Suprapubic skin (tissue), 3 donors: ENCODE measurements around the gene UNC5CL.

Experiments used
- EP300 ChIP-seq: sonication (generic); formaldehyde crosslinking; IDR thresholded peaks from one replicate; pipeline ENCODE4 v1.6.1; 2017; ENCODE audit warnings: antibody characterized with exemption
- POLR2A ChIP-seq, 2 donors: fragments of 450-650 bp; IDR thresholded peaks; one replicate each; pipeline ENCODE4 v1.6.1; 2017; ENCODE audit warnings: antibody characterized with exemption in 2 of 2, mild to moderate bottlenecking in 2 of 2, moderate library complexity in 2 of 2
- TF ChIP-seq, protein P1 (sequence below), 2 donors: fragments of 200-600 bp in 1 of 2; fragments of 450-650 bp in 1 of 2; sonication (generic) in 1 of 2; IDR thresholded peaks; one replicate each; pipeline ENCODE4 v1.5.1; 2016 to 2019; ENCODE audit warnings: antibody characterized with exemption in 2 of 2, mild to moderate bottlenecking in 1 of 2, moderate library complexity in 1 of 2

DNA sequence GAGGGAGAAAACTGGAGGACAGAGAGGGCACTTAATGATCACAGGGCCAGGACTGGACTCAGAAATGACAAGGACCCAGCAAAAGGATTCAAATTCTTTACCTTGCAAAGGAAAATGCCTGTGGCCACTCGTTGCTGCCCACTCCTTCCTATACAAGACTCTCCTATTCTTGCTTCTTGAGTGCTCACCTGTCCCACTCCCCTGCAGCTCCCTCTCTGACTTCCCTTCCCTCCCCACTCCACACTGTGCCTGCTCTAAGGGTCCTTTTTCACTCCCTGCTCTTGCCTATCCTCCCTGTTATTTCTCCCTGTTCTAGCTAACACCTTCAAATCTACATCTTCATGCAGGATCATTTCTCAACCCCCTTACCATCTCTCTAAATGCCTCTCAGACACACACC is 56.1 kb downstream of the UNC5CL start:
- TF ChIP-seq POLR2A (IDR thresholded peaks at IDR 0.05) = no peak
- TF ChIP-seq, protein P1, sequence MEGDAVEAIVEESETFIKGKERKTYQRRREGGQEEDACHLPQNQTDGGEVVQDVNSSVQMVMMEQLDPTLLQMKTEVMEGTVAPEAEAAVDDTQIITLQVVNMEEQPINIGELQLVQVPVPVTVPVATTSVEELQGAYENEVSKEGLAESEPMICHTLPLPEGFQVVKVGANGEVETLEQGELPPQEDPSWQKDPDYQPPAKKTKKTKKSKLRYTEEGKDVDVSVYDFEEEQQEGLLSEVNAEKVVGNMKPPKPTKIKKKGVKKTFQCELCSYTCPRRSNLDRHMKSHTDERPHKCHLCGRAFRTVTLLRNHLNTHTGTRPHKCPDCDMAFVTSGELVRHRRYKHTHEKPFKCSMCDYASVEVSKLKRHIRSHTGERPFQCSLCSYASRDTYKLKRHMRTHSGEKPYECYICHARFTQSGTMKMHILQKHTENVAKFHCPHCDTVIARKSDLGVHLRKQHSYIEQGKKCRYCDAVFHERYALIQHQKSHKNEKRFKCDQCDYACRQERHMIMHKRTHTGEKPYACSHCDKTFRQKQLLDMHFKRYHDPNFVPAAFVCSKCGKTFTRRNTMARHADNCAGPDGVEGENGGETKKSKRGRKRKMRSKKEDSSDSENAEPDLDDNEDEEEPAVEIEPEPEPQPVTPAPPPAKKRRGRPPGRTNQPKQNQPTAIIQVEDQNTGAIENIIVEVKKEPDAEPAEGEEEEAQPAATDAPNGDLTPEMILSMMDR (IDR thresholded peaks at IDR 0.05) = no peak
- TF ChIP-seq EP300 = no peak
